BLaER1 (cell line): Measurements from ENCODE around the gene SORL1.
A peak's percentile ranks its signal among the peaks of the same experiment; 100 is the strongest.

Experiments
- H3K27ac ChIP-seq: shearing (Covaris generic); formaldehyde crosslinking; 2 replicates; pipeline ENCODE4 v1.8.1; 2022
- H3K27me3 ChIP-seq: shearing (Covaris generic); formaldehyde crosslinking; 2 replicates; pipeline ENCODE4 v1.8.1; 2022
- H3K36me3 ChIP-seq: shearing (Covaris generic); formaldehyde crosslinking; 2 replicates; pipeline ENCODE4 v1.8.1; 2022
- H3K4me1 ChIP-seq: shearing (Covaris generic); formaldehyde crosslinking; 2 replicates; pipeline ENCODE4 v1.8.1; 2022
- H3K4me2 ChIP-seq: shearing (Covaris generic); formaldehyde crosslinking; 2 replicates; pipeline ENCODE4 v1.8.1; 2022
- H3K4me3 ChIP-seq: shearing (Covaris generic); formaldehyde crosslinking; 2 replicates; pipeline ENCODE4 v1.8.1; 2022
- H3K9ac ChIP-seq: shearing (Covaris generic); formaldehyde crosslinking; 2 replicates; pipeline ENCODE4 v1.8.1; 2022
- H3K9me3 ChIP-seq: shearing (Covaris generic); formaldehyde crosslinking; 2 replicates; pipeline ENCODE4 v1.8.1; 2022
- H4K20me1 ChIP-seq: shearing (Covaris generic); formaldehyde crosslinking; 2 replicates; pipeline ENCODE4 v1.8.1; 2022
- Cebpa-rat ChIP-seq: shearing (Covaris generic); IDR thresholded peaks from 2 replicates; pipeline ENCODE4 v1.8.1; 2022

Gene SORL1

GRCh38 chr11:121460941-121461514, 8.9 kb downstream of the SORL1 start:
- no peak overlapping the region for H3K27ac ChIP-seq
- TF ChIP-seq Cebpa-rat = no peak
- no peaks in the 10 kb centered on the region for H3K36me3 ChIP-seq
- no peak overlapping the region for H3K9ac ChIP-seq
- H3K4me3 ChIP-seq = no peak overlapping the region
- no peaks in the 10 kb centered on the region for H3K27me3 ChIP-seq
- H4K20me1 ChIP-seq = no peaks in the 10 kb centered on the region
- H3K4me1 ChIP-seq = peaks cover 29% of the 10 kb centered on the region
- H3K4me2 ChIP-seq = no peak overlapping the region
- no peaks in the 10 kb centered on the region for H3K9me3 ChIP-seq

DNA sequence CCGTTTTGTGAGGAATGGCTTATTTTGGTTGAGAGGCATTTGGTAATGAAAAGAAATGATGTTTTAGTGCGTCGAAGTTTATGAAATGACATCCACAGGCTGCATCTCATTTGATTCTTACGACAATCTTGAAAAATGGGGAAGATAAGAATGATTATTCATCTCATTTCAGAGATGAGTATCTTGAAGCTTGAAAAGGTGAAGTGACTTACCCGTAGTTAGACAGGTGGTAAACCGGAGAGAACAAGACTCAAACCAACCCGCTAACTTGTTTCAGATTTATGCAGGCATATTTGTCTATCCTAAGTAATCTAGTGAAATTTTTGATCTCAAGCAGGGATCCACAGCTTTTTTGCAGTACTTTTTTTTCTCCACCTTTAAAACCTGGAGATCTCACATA, 9.7 kb downstream of the SORL1 start:
- no peak overlapping the region for H3K9ac ChIP-seq
- no peaks in the 10 kb centered on the region for H3K9me3 ChIP-seq
- H3K36me3 ChIP-seq = no peaks in the 10 kb centered on the region
- H3K27me3 ChIP-seq = no peaks in the 10 kb centered on the region
- peaks cover 37% of the 10 kb centered on the region for H3K4me1 ChIP-seq
- H3K4me2 ChIP-seq = no peak overlapping the region
- no peaks in the 10 kb centered on the region for H4K20me1 ChIP-seq
- TF ChIP-seq Cebpa-rat = no peak
- H3K27ac ChIP-seq = no peak overlapping the region
- no peak overlapping the region for H3K4me3 ChIP-seq

GRCh38 chr11:121463689-121464335, 11.7 kb downstream of the SORL1 start:
- Histone ChIP-seq H3K36me3 (no peaks in the 10 kb centered on the region), H3K9me3 (no peaks in the 10 kb centered on the region), H3K9ac (no peak overlapping the region), H3K4me2 (peak overlapping the region; percentile 87), H3K4me1 (peaks cover 57% of the 10 kb centered on the region), H3K27ac (no peak overlapping the region), H4K20me1 (no peaks in the 10 kb centered on the region), H3K4me3 (no peak overlapping the region), H3K27me3 (no peaks in the 10 kb centered on the region)
- TF ChIP-seq Cebpa-rat = no peak

DNA sequence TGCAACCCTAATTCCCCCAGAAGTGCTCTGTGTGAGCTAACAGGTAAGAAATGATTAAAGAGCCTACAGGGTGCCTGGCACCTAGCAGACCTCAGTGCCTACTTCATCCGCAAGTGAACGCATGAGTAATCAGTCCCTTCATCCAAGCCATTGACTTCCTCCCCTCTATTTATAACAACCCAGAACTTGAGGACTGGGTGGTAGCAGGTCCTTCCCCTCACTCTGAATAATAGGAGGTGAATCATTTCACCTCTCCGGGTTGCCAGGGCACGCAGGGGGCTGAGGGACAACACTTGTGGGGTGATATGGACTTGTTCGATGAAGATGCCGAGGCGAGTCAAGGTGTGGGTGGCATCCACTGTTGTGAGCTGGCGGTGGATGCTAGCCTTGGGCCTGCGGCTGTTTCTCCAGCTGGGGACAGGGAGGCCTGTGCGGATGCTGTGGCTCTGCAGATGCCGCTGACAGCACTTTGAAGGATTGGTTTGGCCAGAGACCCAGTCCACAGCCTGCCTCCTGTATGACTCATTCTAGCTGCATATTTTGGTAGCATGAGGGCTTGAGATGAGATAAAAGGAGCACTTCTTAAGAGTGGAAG, 12.3 kb downstream of the SORL1 start:
- Histone ChIP-seq H3K4me3 (no peak overlapping the region), H3K27me3 (no peaks in the 10 kb centered on the region), H3K27ac (no peak overlapping the region), H3K9me3 (no peaks in the 10 kb centered on the region), H3K9ac (no peak overlapping the region), H3K4me1 (peaks cover 62% of the 10 kb centered on the region), H4K20me1 (no peaks in the 10 kb centered on the region), H3K36me3 (no peaks in the 10 kb centered on the region), H3K4me2 (peak overlapping the region; percentile 87)
- TF ChIP-seq Cebpa-rat = no peak

GRCh38 chr11:121465709-121466062, 13.6 kb downstream of the SORL1 start:
- Histone ChIP-seq H3K36me3 (0 out of 2 replicates have a peak, but pooled peaks cover under 1% of the 10 kb centered on the region), H3K27me3 (no peaks in the 10 kb centered on the region), H3K9ac (no peak overlapping the region), H3K4me1 (peaks cover 62% of the 10 kb centered on the region), H3K4me2 (peak overlapping the region; percentile 87), H3K9me3 (no peaks in the 10 kb centered on the region; the same call in 1 of the 2 replicates), H4K20me1 (no peaks in the 10 kb centered on the region), H3K27ac (0 out of 2 replicates have a peak overlapping the region, but pooled peaks have one; percentile 12), H3K4me3 (no peak overlapping the region)
- TF ChIP-seq Cebpa-rat = no peak

DNA sequence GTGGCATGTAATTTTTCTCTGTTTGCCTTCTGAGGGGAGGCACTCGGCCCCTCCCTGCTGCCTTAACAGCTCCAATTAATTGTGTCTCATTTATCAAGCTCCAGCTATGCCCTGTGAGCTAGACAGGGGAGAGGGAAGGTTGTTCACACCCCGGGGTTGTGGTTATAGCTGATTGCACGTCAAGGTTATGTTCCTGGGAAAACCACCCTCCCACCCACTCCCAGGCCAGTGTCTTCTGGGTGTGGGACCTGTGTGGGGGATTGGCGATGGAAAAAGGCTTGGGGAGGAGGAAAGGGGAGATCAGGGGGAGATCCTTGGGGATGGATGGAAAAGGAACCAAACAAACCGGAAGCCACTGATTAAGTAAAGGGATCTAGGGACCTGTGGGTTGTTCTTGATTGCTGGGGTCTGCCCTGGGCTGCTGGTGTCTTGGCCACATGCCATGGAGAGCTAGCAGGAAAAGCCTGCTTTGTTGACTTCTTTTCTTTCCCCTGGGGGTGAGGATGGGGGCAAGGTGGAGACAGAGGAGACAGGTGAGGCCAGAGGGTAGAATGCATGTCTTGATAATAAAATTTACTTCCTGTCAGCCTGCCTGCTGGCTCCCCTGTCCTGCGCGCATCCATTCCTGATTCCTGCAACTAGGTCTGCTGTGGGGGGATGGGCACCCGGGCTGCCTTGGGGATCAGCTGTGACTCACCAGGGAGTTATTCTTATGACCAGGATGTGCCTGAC, 14.1 kb downstream of the SORL1 start:
- Histone ChIP-seq H4K20me1 (no peaks in the 10 kb centered on the region), H3K4me2 (peak overlapping the region; percentile 87), H3K9ac (no peak overlapping the region), H3K27me3 (no peaks in the 10 kb centered on the region), H3K27ac (peak overlapping the region; percentile 12; the same call in 1 of the 2 replicates), H3K4me3 (no peak overlapping the region), H3K36me3 (peaks cover 6% of the 10 kb centered on the region; the same call in 1 of the 2 replicates), H3K9me3 (no peaks in the 10 kb centered on the region; the same call in none of the 2 replicates), H3K4me1 (peaks cover 62% of the 10 kb centered on the region)
- TF ChIP-seq Cebpa-rat = no peak

DNA sequence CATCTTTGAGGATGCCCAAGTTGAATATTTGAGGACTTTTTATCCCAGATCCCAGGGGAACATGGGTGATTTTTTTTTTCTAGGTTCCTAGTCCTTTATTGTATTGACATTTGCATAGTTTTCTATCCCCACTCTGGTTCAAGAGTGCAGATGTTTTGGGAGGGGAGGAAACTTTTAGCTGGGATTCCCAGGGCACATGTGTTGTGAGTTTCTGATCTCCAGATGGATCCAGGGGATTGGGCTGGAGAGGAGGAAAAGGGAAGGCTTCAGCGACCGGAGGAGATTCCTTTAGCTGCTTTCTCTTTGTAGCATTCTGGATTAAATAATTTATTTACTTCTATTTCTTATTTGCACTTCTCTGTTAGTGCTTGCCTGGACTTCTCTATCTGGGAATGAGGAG, 15.4 kb downstream of the SORL1 start:
- no peaks in the 10 kb centered on the region; the same call in none of the 2 replicates for H3K9me3 ChIP-seq

DNA sequence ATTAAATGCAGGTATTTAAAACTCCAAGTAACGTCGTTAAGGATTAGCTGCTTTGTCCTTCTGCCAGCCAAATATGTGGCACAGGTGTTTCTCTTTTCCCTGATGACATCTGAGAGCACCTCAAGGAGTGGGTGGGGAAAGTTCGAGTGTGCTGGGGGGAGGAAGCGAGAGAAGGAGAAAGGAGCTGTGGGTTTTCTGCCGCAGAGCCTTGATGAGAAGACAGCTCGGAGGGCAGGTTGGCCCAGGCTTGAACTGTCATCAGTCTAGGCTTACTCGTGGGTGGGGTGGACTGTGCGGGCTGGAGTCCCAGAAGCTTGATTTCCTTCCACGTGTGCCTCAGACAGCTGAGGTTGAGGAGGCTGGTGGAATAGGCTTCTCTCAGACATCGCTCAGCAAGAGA, 15.9 kb downstream of the SORL1 start:
- Histone ChIP-seq H3K36me3 (peaks cover 15% of the 10 kb centered on the region; the same call in 1 of the 2 replicates), H4K20me1 (no peaks in the 10 kb centered on the region), H3K9ac (no peak overlapping the region), H3K4me1 (peaks cover 62% of the 10 kb centered on the region), H3K4me2 (peak overlapping the region; percentile 87), H3K9me3 (no peaks in the 10 kb centered on the region; the same call in none of the 2 replicates), H3K4me3 (no peak overlapping the region), H3K27me3 (no peaks in the 10 kb centered on the region), H3K27ac (peak overlapping the region; percentile 51; the same call in 1 of the 2 replicates)
- no peak for TF ChIP-seq Cebpa-rat

More for the DNA sequence above, 15.4 kb downstream of the SORL1 start:
- Histone ChIP-seq H3K27ac (no peak overlapping the region), H3K4me1 (peaks cover 62% of the 10 kb centered on the region), H3K4me3 (no peak overlapping the region), H3K36me3 (peaks cover 15% of the 10 kb centered on the region; the same call in 1 of the 2 replicates), H3K9ac (no peak overlapping the region), H3K27me3 (no peaks in the 10 kb centered on the region), H3K4me2 (peak overlapping the region; percentile 87), H4K20me1 (no peaks in the 10 kb centered on the region)
- no peak for TF ChIP-seq Cebpa-rat

GRCh38 chr11:121469910-121470309, 17.8 kb downstream of the SORL1 start:
- no peak overlapping the region for H3K27ac ChIP-seq
- H3K4me2 ChIP-seq = no peak overlapping the region
- no peak for TF ChIP-seq Cebpa-rat
- H3K9ac ChIP-seq = no peak overlapping the region
- peaks cover 15% of the 10 kb centered on the region; the same call in 1 of the 2 replicates for H3K36me3 ChIP-seq
- no peaks in the 10 kb centered on the region for H4K20me1 ChIP-seq
- H3K4me1 ChIP-seq = peaks cover 59% of the 10 kb centered on the region
- H3K9me3 ChIP-seq = no peaks in the 10 kb centered on the region; the same call in none of the 2 replicates
- H3K27me3 ChIP-seq = no peaks in the 10 kb centered on the region
- H3K4me3 ChIP-seq = no peak overlapping the region
